ENCODE results near the gene MIEN1.
A peak's percentile ranks its signal among the peaks of the same experiment; 100 is the strongest.
"Not testable (repeated sequence)": the region's sequence is repeated elsewhere in the genome, so short reads cannot be mapped to it uniquely, and the experiment has no call there.

The MIEN1 gene

DNA sequence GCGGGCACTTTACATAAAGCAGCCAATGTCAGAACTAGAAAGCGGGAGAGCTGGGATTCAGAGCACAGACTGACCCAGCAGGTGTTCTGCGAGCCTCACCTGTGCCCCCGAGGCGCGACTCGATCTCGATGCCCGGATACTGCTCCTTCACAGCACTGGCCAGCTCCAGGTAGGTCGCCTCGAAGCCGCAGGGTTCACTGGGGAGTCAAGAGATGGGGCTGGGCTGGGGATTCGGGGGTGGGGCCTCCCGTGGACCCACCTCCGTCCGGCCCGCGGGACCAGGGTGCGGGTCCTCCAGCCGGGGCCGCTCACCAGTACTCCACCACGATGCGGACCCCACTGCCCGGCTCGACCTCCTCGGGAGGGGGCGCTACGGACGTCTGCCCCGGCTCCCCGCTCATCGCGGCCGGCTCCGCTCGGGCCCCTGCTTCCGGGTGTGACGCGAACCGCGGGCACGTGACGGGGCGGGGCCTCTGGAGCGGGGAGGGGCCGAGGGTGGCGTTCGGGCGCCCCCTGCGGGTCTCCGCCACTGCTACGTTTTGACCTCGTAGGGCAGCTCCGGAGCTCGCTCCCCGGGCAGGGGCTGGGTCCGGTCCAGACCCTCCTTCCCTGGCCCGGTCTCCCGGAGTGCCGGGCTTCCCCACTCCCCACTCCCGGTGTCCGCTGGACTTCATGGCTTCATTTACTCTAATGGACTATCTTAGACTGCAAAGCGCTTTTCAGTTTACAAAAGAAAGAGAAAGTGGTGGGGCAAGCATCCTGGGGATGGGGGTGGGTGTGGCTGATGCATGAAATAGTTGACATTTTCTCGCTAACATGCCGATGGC lies at the start of gene MIEN1:
Gene MIEN1, minus strand, starts transcription at position 438 of the 827 bp plus-strand sequence. Its CDS starts 37 bp downstream, at position 401.
- DNase-seq (ENCODE audit: low read depth) = peak; percentile 84

DNA sequence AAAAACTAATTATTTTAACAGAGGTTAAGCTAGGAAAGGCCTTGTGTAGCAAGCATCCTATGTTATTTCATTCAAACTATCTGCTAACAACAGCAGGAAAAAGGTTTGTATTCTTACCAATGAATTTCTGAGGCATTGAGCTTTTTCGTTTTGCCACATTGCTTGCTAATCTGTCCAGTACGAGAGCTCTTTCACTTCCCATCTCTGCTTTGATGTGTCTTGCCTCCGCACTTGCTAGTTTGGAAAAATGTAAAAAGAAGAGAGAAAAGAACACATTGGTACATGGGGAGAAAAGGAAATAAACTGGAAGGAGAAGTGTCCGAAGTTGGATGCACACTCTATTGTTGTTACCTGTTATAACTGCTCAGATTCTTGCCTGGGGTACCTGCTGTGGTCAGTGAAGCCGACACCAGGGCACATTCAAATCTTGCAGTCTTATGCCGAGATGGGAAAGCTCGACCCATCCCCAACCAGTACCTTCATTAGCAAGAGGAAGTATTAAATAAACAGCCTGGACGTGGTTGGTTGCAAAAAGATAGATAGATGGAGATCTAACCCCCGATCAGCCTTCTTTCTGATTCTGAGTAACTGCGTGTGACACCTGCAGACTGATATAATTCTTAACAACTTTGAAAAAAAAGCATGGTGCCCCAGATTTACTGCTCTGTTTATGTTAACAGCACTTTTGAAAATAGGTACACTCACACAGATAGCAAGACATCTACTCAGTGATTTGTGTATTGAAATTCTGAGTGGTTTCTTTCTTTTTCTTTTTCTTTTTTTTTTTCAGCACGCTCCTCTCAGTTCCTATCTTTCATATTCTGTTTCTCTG lies 47.4 kb upstream of the MIEN1 start:
- no peak for DNase-seq (ENCODE audit: low read depth)

DNA sequence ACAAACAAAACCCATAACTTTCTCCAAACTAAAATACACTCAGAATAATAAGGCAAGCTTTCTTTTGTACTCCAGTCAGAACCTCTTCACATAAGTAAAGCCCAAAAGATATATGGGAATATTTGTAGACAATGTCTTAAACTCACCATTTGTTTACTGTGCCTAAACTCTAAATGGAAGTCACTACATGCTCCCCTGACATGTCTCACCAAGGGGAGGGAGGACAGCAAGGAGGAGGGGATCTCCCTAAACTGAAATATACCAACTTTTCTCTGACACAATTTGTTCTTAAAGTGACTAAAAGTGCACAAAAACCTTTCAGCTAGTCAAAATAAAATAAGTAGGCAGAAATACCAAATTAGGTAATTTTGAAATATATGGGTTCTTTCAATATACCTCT lies 45.9 kb upstream of the MIEN1 start:
- no peak for DNase-seq (ENCODE audit: low read depth)

- DNase-seq (ENCODE audit: low read depth) = no peak
These were observed 44.7 kb upstream of the MIEN1 start for GRCh38 chr17:39775031-39775430.

DNA sequence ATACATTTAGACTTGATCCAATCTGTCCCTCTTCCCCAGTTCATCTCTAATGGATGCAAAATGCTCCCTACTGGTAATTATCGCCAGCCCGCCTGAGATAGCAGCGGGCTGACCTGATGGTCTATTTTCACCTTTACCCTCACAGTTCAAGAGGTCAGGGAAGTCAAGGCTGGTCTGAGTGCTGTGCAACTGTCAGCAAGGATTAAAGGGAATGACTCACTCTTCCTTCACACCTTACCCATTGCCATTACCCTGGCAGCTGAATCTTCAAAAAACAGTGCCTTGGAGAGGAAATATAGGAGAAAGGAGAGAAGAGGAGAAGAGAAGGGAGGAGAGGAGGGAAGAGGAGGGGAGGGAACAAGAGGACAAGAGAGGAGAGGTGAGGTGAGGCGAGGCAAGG lies 43.7 kb upstream of the MIEN1 start:
- no peak for DNase-seq (ENCODE audit: low read depth)

DNA sequence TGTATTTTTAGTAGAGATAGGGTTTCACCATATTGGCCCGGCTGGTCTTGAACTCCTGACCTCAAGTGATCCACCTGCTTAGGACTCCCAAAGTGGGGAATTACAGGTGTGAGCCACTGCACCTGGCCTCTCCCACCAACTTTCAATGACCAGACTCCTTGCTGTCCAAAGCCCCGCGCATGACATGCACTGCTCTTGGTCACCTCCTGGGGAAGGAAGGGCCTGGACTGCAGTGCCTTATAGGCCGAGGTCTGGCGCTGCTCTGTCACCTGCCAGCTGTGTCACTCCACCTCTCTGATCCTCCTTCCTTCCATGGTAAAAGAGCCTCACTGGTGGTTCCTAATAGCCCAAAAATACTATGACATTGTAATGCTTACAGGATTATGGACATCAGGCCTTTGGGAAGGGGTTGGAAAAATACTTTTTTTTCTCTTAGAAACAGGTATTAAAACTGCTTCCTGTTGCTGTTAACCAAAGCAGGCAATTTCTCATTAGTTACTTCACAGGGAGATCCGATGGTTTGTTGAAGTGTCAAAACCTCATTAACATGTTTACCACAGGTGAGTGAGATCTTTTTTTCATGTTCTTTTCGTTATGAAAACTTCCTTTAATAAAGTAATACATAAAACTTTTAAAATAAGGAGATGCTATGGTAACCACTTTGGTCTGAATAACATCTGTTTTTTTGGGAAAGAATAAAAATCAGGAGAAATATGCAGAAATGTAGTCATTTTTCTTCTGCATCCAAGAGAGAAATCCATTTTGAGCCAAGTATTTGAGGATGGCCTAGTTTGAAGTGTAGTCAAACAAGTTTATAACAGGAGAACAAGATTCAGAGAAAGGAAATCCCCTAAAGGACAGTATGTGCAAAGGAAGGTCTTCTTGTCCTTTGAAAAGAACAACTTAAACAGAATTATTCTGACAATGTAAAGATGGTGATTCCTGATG lies 42.9 kb upstream of the MIEN1 start:
- no peak for DNase-seq (ENCODE audit: low read depth)

DNA sequence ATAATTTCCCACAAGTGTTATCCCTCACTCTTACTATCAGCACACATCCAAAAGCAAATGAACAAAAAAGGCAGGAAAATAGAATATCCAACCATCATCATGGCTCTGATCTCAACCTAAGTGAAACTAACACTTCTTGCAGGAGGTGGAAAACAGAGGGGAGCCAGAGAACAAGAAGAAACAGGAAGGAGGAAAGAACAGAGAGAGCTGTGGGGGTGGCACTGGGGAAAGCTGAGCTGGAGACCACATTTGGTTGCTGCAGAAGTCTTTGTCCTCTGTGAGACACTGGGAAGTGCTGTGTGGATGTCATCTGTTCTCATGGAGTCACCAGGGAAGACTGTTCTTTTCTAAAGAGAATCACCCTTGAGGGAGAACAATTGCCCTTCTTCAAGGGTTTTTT lies 42.1 kb upstream of the MIEN1 start:
- no peak for DNase-seq (ENCODE audit: low read depth)

DNA sequence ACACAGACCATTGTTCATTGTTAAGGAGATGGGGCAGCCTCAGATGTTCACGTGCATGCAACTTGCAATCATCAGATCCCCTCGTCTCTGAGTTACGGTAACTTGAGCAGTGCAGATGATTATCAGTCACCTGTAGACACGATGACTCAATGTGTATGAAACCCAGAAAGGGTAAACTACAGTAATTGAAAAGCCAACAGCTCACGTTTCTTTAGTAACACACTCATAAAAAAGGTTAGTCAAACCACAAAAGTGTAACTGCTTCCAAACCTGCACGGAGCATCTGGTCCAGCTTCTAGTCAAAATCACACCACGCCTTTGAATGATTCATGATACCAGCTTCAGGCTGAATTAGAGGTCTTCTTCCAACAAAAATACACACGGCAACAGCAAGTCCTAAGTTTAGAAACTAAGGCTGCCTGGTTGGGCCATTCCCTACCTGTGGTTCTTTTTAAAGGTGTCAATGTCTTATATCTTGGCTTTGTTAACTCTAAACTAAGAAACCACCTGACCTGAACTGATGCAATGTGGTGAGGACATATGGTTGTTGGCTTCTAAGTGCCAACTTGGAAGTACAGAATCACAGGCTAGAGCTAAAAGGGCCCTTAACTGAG lies 39.7 kb upstream of the MIEN1 start:
- DNase-seq (ENCODE audit: low read depth) = no peak

DNA sequence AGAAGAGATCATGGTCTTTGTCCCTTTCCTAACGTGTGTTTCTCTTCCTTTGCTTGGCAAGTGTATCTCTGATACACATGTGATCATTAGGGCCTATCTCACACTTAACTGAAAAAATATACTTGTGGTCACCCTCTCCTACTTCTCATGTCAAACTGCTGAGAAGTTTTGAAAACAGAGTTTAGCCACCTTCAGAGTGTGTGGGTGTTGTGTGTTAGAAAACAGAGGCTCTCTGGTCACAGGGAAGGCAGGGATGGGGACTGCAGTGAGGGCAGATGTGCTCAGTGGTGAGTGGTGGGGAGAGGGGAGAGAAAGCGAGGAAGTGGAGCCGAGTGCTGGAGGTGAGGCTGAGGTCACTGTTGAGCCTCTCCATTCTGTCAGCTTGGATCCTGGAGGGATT lies 36.8 kb upstream of the MIEN1 start:
- DNase-seq (ENCODE audit: low read depth) = no peak

DNA sequence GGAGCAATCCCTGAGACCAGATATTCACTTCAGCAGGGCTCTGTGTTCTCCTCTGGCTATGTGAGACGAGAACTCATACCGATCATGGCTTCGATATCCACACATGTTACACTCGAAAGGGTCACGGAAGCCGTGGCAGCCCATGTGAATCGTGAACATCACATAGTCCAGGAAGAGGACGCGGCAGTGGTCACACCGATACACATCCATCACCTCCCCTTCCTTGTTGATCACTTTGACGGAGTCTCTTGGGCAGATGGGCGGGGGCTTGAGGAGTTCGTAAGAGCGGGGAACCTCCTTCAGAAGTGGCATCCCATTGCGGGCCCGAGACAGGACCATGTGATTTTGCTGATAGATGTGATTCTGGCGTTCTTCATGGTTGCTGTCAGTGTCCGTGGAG lies 35.4 kb upstream of the MIEN1 start:
- no peak for DNase-seq (ENCODE audit: low read depth)

DNA sequence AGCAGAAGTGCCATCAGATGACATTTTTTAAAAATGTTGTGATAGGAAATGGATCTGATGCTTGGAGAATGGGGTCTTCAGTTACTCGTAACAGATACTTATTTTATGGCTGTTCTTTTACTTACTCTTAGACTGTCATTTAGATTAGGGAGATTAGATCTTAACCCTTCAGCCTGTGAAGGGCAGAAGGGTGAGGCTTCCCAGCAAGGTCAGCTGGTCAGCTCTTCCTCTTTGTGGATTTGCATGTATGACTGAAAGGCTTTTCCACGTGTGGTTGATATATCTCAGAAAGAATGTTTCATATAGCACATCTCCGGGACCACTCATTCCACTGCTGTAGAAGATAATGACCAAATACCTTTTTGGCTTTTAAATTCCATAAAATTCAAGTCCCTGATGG lies 34.8 kb upstream of the MIEN1 start:
- DNase-seq (ENCODE audit: low read depth) = no peak

DNA sequence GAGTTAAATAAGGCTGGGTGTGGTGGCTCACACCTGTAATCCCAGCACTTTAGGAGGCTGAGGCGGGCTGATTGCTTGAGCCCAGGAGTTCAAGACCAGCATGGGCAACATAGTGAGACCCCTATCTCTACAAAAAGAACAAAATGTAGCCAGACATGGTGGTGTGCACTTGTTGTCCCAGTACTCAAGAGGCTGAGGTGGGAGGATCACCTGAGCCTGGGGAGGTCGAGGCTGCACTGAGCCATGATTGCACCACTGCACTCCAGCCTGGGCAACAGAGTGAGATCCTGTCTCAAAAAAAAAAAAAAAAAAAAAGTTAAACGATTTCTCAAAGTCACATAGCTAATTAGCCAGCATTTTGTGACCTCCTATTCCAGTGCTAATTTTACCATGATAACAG lies 33.8 kb upstream of the MIEN1 start:
- DNase-seq (ENCODE audit: low read depth) = not testable (repeated sequence)

DNA sequence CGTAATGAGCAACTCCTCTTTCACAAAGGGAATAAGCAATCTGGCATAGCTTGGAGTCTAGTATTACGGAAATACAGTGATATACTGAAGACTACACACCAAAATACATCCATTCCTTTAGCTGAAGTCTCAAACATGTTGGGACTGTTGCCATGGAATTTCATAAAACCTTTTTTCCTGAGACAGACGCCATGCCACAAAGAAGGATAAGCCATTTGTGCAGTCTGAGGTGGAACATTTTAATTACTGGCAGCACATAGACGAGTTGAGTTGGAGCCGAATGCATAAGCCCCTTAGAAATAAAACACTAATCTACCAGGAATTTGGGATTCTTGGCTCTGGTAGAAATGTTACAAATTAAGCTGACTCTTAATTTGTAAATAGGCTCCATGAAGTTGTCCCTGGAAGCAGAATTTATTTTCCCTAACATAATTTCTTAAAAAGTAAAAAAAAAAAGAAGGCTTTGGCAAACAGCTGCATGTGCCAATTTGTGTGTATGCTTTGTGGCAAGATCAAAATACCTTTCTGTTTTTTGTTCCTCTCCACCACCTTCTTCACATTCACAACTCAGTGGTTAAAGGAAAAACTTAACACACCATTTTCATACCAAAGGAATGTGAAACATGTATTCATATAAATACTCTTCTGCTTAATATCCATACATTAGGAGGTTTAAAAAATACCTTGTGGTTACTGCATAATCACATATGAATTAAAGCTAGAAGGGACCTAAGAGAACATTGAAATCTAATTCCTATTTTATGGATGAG lies 32.9 kb upstream of the MIEN1 start:
- no peak for DNase-seq (ENCODE audit: low read depth)

DNA sequence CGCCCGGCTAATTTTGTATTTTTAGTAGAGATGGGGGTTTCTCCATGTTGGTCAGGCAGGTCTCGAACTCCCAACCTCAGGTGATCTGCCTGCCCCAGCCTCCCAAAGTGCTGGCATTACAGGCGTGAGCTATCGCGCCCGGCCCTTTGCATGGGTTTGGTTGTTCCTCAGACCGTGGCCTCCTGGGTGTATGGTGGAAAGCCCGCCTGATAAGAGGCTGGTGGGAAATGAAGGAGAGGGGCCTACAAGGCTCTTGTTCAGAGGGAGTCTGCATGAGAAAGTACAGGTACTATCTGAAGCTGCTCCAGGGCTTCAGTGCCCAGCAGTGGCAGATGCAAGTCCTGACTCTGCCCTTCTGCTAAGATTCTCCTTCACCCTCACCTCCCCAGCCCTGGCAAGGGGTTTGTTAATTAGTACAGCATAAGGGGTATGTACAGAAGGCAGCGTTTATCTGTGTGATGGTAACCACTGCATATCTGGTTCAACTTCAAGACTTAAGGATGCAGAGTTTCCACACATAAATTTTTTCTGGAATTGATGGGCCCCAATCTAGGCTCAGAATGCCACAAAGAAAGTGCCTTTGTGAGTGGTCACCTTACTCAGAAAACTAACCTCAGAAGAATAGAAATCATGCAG lies 31.6 kb upstream of the MIEN1 start:
- no peak for DNase-seq (ENCODE audit: low read depth)

DNA sequence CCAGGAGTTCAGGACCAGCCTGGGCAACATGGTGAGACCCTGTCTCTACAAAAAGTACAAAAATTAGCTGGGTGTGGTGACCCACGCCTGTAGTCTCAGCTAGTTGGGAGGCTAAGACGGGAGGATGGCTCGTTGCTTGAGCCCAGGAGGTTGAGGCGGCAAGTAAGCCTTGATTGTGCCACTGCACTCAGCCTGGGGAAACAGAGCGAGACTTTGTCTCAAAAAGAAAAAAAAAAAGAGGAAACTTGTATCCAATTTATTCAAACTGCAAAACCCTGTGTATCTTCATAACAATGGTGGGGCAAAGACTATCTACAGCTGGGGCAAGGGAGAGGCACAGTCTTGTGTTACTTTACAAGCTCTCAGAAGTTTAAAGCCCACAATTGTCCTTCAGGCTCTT lies 28.9 kb upstream of the MIEN1 start:
- no peak for DNase-seq (ENCODE audit: low read depth)

DNA sequence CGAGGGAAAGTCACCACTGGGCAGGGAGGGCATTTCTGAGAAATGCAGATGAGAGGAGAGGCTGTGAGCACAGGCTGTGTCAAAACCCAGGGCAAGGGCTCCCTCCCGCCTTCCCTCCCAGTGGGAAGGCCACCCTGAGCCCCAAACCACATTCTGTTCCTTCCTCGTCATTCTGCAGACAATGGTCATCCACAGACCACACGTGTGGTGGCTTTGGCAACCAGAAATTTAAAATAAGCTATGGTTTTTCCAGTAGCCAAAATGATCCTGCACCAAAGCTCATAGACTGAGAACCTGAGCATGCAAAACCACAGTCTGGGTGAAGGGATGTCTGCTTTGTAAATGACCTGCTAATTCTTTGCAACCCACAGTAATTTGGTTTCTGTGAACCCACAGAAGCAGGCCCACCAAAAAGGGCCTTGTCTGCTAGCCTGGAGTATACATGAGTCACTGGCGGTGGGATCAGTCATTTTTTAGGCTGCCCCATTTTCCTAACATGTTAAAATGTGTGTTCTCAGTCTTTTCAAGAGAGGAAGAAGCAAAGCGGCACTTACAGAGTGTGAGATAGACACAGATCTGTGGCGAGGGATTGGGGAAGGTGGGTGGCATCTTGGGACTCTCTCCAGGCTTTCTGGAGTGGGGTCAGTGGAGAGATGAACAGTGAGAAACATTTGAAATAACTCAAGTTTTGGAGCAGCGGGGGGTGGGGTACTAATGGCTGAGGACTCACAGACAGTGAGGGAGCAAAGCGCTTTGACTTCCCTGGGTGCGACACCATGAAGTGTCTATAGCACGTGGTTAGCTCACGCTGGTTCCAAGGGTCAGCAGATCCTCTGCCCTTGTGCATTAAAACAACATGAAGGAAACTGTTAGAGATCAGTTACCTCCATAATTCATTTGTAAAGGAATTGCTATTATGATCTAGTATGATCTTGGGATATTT lies 27.9 kb upstream of the MIEN1 start:
- no peak for DNase-seq (ENCODE audit: low read depth)

DNA sequence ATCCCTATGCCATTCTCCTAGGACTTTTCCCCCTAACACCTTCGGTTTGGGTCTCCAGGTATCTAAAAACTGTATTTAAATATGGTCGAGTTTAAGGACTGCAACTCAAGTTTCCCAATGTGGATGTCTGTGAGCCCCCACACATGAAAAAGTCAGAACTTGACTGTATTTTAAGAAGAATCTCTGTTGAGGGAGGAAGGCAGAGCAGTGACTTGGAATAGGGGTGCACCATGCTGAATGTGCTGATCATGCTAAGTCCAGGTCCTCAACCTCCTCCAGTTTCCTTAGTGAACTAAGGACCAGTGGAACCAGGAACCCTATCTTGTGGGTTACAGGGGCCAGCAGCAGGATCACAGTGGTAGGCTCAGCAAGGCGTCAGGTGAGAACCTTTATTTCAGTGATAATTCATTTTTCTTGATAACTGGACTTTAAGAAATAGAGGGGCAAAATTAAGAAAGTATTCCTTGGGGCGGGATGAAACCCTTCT lies 26.9 kb upstream of the MIEN1 start:
- no peak for DNase-seq (ENCODE audit: low read depth)

DNA sequence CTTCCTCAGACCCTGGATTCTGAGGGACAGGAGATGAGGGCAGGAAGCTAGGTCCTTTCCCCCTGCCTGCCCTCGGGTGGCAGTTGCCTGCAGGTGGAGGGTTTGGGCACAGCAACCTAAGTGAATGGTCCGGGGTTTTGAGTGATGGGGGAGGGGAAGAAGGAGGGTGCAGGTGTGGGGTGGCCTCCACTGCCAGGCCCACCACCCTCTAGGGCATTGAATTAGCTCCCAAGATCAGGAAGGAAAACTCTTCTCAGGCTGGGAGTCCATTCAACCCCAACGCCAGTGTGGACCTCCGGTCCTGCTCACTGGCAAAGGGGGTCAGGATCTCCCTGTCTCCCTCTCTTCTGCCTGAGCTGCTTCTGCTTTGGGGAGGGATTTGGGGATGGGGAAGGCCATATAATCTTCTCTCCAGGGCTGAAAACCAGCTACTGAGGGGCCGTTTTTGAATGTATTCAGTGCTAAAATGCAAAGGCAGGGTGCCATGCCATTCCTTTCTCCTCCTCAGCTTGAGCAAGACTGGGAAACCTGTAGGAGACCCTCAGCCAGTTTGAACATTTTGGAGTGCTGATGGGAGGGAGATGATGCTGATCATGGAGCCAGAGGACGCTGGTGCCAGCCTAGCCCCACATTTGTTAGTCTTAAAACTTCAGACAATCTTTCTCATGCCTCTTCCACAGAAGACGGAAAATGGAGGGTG lies 26.2 kb upstream of the MIEN1 start:
- no peak for DNase-seq (ENCODE audit: low read depth)

Measured in CMK (cell line).